Bronchial epithelial cell (primary cell): ENCODE results near the gene ELMO1. TPM values are rescaled to one million over a fixed set of nuclear protein-coding genes. Genes with fewer than 3 reads are reported as not detected.

ENCODE experiments used
- DNase-seq: peaks from one replicate; pipeline ENCODE4 v3.0.0-alpha.2; 2010; ENCODE audit warnings: low read depth
- FAIRE-seq: peaks from 2 replicates; lab custom pipeline; 2011; peaks lifted over from hg19 to GRCh38; lab: Jason Lieb, UNC
- H3K27me3 ChIP-seq: 2 replicates; pipeline ENCODE4 v1.5.1; 2011; ENCODE audit warnings: low read length; ENCODE audit not compliant: control insufficient read depth, insufficient read depth
- H3K36me3 ChIP-seq: 2 replicates; pipeline ENCODE4 v1.5.1; 2011; ENCODE audit warnings: low read length; ENCODE audit not compliant: control insufficient read depth, insufficient read depth
- H3K4me3 ChIP-seq: 2 replicates; pipeline ENCODE4 v1.5.1; 2011; ENCODE audit warnings: mild to moderate bottlenecking, low read depth, low read length, control low read depth
- total RNA-seq: library from RNA; depleted of rRNA; stranded (reverse); fragments of >200 nt; gene quantifications from 2 replicates; pipeline ENCODE4 v1.2.1, GENCODE V29; 2014
- TF ChIP-seq, protein P1 (sequence below): IDR thresholded peaks from 2 replicates; pipeline ENCODE4 v1.5.1; 2011; ENCODE audit warnings: mild to moderate bottlenecking, moderate library complexity, low read length, control low read depth, inconsistent platforms; ENCODE audit not compliant: insufficient read depth, severe bottlenecking

Gene ELMO1
- total RNA-seq, 1 donor from 2014 or later: under 0.01 TPM

DNA sequence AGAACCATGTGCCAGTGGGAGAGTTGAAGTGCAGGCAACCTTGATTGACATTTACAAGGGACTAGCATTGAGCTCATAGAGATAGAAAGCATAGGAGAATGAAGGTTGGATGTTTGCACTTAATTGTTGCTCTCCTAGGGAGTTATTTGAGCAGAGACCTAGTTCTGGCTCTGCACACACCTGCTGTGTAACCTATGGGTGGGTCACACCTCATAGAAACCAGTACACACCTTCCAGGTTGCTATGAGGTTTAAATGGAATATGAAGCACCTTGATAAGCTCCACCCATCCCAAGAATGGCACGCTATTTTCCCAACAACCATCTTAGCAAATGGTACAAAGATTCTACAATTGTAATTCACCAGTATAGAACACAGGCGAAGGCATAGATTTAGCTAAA lies 638.2 kb downstream of the ELMO1 start:
- no peaks in the 10 kb centered on the region for H3K27me3 ChIP-seq
- FAIRE-seq: no peak
- H3K36me3 ChIP-seq: no peaks in the 10 kb centered on the region
- no peak overlapping the region for H3K4me3 ChIP-seq
- TF ChIP-seq, protein P1, sequence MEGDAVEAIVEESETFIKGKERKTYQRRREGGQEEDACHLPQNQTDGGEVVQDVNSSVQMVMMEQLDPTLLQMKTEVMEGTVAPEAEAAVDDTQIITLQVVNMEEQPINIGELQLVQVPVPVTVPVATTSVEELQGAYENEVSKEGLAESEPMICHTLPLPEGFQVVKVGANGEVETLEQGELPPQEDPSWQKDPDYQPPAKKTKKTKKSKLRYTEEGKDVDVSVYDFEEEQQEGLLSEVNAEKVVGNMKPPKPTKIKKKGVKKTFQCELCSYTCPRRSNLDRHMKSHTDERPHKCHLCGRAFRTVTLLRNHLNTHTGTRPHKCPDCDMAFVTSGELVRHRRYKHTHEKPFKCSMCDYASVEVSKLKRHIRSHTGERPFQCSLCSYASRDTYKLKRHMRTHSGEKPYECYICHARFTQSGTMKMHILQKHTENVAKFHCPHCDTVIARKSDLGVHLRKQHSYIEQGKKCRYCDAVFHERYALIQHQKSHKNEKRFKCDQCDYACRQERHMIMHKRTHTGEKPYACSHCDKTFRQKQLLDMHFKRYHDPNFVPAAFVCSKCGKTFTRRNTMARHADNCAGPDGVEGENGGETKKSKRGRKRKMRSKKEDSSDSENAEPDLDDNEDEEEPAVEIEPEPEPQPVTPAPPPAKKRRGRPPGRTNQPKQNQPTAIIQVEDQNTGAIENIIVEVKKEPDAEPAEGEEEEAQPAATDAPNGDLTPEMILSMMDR: no peak
- no peak for DNase-seq

DNA sequence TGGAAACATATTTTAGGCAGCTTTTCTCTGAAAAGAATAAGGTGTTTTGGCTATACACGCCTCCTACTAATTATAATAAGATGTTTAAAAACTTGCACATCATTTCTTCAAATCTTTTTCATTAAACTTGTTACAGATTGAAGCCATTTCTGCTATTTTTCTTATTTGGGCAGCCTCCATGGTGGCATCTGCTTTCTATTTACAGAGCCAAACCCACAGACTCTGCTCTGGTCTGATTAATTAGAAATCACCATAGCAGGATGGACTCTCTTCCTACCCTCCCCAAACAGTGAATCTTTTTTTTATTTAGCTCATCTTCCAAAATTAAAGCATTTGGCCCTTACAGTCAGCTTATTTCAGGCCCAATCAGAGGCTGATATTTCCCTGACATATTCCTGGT lies 638.6 kb downstream of the ELMO1 start:
- Histone ChIP-seq H3K36me3 (no peaks in the 10 kb centered on the region), H3K4me3 (no peak overlapping the region), H3K27me3 (no peaks in the 10 kb centered on the region)
- no peak for FAIRE-seq
- no peak for DNase-seq
- TF ChIP-seq, protein P1: no peak

DNA sequence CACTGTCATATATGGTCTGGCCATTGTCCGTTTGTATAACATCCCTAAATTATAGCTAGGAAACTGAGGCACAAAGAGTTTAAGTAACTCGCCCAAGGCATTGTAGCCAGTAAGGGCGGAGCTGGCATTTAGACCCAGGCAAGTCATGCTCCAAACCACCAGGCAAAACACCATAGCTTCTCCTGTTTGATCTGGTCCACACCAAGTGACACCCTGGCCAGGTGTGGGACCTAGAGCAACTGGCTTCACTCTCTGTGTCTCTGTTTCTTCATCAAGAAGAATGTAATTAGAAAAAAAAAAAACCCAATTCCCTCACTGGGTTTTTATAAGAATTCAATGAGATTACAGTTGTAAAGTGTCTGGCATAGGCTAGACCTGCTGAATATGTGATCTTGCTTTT lies 639.2 kb downstream of the ELMO1 start:
- H3K4me3 ChIP-seq: no peak overlapping the region
- TF ChIP-seq, protein P1: no peak
- DNase-seq (no peak), FAIRE-seq (no peak)
- no peaks in the 10 kb centered on the region for H3K36me3 ChIP-seq
- no peaks in the 10 kb centered on the region for H3K27me3 ChIP-seq

DNA sequence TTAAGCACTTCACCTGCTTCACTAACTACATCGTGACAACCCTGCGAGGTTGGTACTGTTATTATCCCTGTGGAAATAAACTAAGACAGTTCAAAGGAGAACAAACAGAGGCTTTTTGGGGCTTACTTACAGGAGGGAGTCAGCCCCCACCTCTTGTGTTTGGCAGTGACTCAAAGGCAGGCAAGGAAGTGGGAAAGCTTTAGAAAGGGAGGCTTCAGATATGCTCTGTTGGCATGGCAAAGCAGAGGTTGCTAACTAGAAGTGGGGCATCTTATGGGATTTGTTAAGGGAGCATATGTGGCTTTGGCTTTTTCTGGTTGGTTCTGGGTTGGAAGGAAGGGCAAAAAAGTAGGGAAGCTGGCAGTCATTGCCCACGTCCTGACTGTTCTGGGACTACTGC lies 639.6 kb downstream of the ELMO1 start:
- TF ChIP-seq, protein P1: no peak
- no peak overlapping the region for H3K4me3 ChIP-seq

DNA sequence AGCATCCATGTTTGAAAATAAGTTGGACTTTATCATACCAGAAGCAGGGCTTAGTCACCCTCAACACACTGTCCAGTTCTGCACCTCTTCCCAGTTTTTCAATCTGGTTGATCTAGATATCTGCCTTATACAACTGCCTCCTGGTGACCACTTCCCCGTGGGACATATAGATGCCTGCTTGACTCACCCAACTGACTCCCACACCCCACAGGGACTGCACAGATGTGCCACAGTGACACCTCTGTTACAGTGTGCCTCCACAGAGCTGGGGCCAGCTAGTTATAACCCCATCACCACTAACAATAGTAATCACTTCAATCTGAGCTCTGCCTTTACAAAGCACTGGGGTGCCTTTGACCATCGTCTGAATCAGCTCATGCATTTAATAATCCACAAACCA lies 641.8 kb downstream of the ELMO1 start:
- peaks cover 1% of the 10 kb centered on the region for H3K27me3 ChIP-seq
- H3K4me3 ChIP-seq: no peak overlapping the region
- H3K36me3 ChIP-seq: no peaks in the 10 kb centered on the region
- DNase-seq (no peak), FAIRE-seq (no peak)
- TF ChIP-seq, protein P1: no peak

More for the DNA sequence above, 639.6 kb downstream of the ELMO1 start:
- no peaks in the 10 kb centered on the region for H3K27me3 ChIP-seq
- no peak for FAIRE-seq
- no peak for DNase-seq
- H3K36me3 ChIP-seq: no peaks in the 10 kb centered on the region

Other genes starting within 250 kb of the ELMO1 start
- 0.13 and 0.26 TPM in 2 replicates for gene GPR141, start 234.9 kb upstream of the ELMO1 start, total RNA-seq